Measurements from ENCODE around the gene C11orf42. TPM values are rescaled to one million over a fixed set of nuclear protein-coding genes. Genes with fewer than 3 reads are reported as not detected.

C11orf42 gene
- polyA plus RNA-seq, 1 donor, result 0.91 TPM

GRCh38 chr11:6253197-6253596 lies 47.8 kb downstream of the C11orf42 start:
- no peak for DNase-seq

DNA sequence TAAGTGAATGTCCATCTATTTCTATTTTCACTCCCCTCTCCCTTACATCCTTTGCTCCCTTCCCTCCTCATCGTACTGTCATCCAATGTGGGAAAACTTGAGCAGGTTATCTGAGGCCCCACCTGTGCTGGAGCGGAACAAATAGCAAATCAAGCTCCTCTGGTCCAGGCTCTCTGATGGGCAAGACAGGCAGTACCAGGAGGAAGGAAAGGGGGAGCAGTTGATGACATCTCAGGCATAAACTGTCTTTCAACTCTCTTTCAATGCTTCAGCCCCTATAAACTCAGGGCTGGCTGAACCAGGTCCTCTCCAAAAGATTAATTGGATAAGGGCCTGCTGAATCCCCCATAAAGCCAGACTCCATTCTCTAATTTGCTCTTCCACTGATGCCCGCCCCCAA lies 52.8 kb downstream of the C11orf42 start:
- no peak for DNase-seq

DNA sequence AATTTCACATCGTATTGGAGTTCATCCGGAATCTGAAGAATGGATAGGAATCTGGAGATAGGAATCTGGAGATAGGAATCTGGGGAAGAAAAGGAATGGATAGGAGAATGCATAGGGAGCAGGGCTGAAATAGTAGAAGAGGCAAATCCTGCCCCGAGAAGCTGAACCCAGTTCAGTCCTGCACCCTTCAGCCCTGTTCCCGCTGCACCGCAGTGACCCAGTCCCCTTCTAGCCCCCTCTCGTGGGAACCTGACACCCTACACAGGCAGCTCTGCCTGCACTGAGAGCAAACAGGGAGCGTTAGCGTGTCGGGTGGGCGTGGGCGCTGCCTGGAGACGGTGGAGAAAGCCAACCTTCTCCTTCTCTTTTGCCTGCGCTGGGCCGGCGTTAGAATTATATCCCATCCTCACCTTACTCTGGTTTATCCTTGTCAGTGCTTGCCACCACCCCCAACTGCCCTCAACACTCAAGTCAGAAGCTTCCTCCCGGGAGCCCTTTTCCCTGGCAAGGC lies 53.3 kb downstream of the C11orf42 start:
- no peak for DNase-seq

- DNase-seq, result no peak
Measured at GRCh38 chr11:6260207-6260726, 54.9 kb downstream of the C11orf42 start.

Other genes with a start within 250 kb of the C11orf42 start
- not detected for gene OR56A5, start 237.1 kb upstream of the C11orf42 start, polyA plus RNA-seq (ENCODE audit: insufficient read length)
- not detected for gene OR52L1, start 218.6 kb upstream of the C11orf42 start, polyA plus RNA-seq (ENCODE audit: insufficient read length)
- gene OR56A4, start 198.6 kb upstream of the C11orf42 start, polyA plus RNA-seq (ENCODE audit: insufficient read length), result 0.07 TPM
- not detected for gene OR56A1, start 174.8 kb upstream of the C11orf42 start, polyA plus RNA-seq (ENCODE audit: insufficient read length)
- 0.12 TPM for gene OR56B4, start 97.9 kb upstream of the C11orf42 start, polyA plus RNA-seq (ENCODE audit: insufficient read length)
- gene OR52B2, start 35.2 kb upstream of the C11orf42 start, polyA plus RNA-seq (ENCODE audit: insufficient read length), result not detected
- gene OR52W1, start 6.3 kb upstream of the C11orf42 start, polyA plus RNA-seq (ENCODE audit: insufficient read length), result 0.17 TPM
- 62.0 TPM for gene FHIP1B, start 29.1 kb downstream of the C11orf42 start, polyA plus RNA-seq (ENCODE audit: insufficient read length)
- 1.1 TPM for gene CNGA4, start 33.5 kb downstream of the C11orf42 start, polyA plus RNA-seq (ENCODE audit: insufficient read length)
- 0.55 TPM for gene CCKBR, start 54.3 kb downstream of the C11orf42 start, polyA plus RNA-seq (ENCODE audit: insufficient read length)
- gene CAVIN3, start 114.9 kb downstream of the C11orf42 start, polyA plus RNA-seq (ENCODE audit: insufficient read length), result 8.5 TPM
- gene SMPD1, start 184.9 kb downstream of the C11orf42 start, polyA plus RNA-seq (ENCODE audit: insufficient read length), result 34.1 TPM
- 55.3 TPM for gene APBB1, start 213.5 kb downstream of the C11orf42 start, polyA plus RNA-seq (ENCODE audit: insufficient read length)
- gene HPX, start 235.4 kb downstream of the C11orf42 start, polyA plus RNA-seq (ENCODE audit: insufficient read length), result 4.8 TPM

Measured in left kidney (tissue), 2 donors.